Kidney (tissue), 14 donors: ENCODE results near the gene EIF2S2. TPM values are rescaled to one million over a fixed set of nuclear protein-coding genes. Genes with fewer than 3 reads are reported as not detected.

Experiments used
- DNase-seq, 5 donors: peaks; one replicate each; pipeline ENCODE4 v3.0.0-alpha.2; 2013 to 2020
- FAIRE-seq: peaks from 2 replicates; lab custom pipeline; 2012; peaks lifted over from hg19 to GRCh38; lab: Jason Lieb, UNC
- H3K27ac ChIP-seq, 2 donors: one replicate each; pipeline ENCODE4 v1.7.0; 2013; ENCODE audit warnings: low read depth in 2 of 2, low read length in 2 of 2, inconsistent platforms in 1 of 2
- H3K27me3 ChIP-seq: one replicate; pipeline ENCODE4 v1.7.1; 2013; ENCODE audit warnings: low read length, inconsistent platforms; ENCODE audit not compliant: control insufficient read depth, insufficient read depth
- H3K36me3 ChIP-seq, 3 donors: one replicate each; pipeline versions ENCODE4 v1.7.0 to v1.7.1; 2013; ENCODE audit warnings: low read length in 3 of 3, control low read depth in 1 of 3, inconsistent platforms in 1 of 3; ENCODE audit not compliant: insufficient read depth in 3 of 3, control insufficient read depth in 2 of 3
- H3K4me1 ChIP-seq, 3 donors: one replicate each; pipeline versions ENCODE4 v1.7.0 to v1.7.1; 2013; ENCODE audit warnings: low read length in 3 of 3, inconsistent platforms in 1 of 3, low read depth in 1 of 3; ENCODE audit not compliant: control insufficient read depth in 2 of 3, insufficient read depth in 2 of 3
- H3K4me3 ChIP-seq, 3 donors: one replicate each; pipeline versions ENCODE4 v1.7.0 to v1.8.1; 2013; ENCODE audit warnings: low read length in 3 of 3, control low read depth in 1 of 3, inconsistent platforms in 1 of 3
- H3K9ac ChIP-seq, 3 donors: one replicate each; pipeline versions ENCODE4 v1.7.0 to v1.7.1; 2013; ENCODE audit warnings: low read length in 3 of 3, control low read depth in 1 of 3, inconsistent platforms in 1 of 3
- H3K9me3 ChIP-seq, 3 donors: one replicate each; pipeline versions ENCODE4 v1.7.0 to v1.7.1; 2013; ENCODE audit warnings: low read length in 3 of 3, control low read depth in 1 of 3, inconsistent platforms in 1 of 3; ENCODE audit not compliant: control insufficient read depth in 2 of 3, insufficient read depth in 1 of 3
- CTCF ChIP-seq: IDR thresholded peaks from 3 replicates; pipeline ENCODE4 v1.5.1; 2012; ENCODE audit warnings: mild to moderate bottlenecking, moderate library complexity, borderline replicate concordance; ENCODE audit not compliant: insufficient read depth; ENCODE audit errors: extremely low read depth
- intact Hi-C: fragments of 100-400 bp; cut with DNase I; formaldehyde crosslinking; loops from one replicate; pipeline ENCODE4 v1.11.1; 2022
- polyA plus RNA-seq: library from polyadenylated mRNA; stranded (reverse); fragments of 350-450 nt; fragmentation: Illumina TruSeq; extraction: RNeasy Lipid Tissue Mini Kit (QIAGEN cat#74804); gene quantifications from one replicate; pipeline ENCODE4 v1.2.3, GENCODE V29; 2014; ENCODE audit warnings: low read depth, low replicate concordance; ENCODE audit not compliant: insufficient read depth
- total RNA-seq: library from RNA; stranded (reverse); fragmentation: NEBNext Ultra II Directional; extraction: Animal tissue kit (Norgen Biotek cat#: 25700); gene quantifications from one replicate; pipeline ENCODE4 v1.2.1, GENCODE V29; 2021
- donor health status: control.
- donor health status: control.
- donor health status: control.
- donor health status: control.
- donor health status: control.
- donor health status: DM: yes; HTN: yes; CAD: no.
- donor health status: Normal renal cell carcinoma (clear cell type).

The EIF2S2 gene
- total and polyA plus RNA-seq, 2 donors from 2014 or later = 51.2 to 60.3 TPM

GRCh38 chr20:34065260-34065659 lies 46.8 kb downstream of the EIF2S2 start:
- H3K9me3 ChIP-seq = no peaks in the 10 kb centered on the region
- DNase-seq (no peak), FAIRE-seq (no peak)
- H3K9ac ChIP-seq = no peak overlapping the region
- TF ChIP-seq CTCF = no peak
- H3K4me1 ChIP-seq = peaks cover 2 to 19% (median 8%) of the 10 kb centered on the region in 3 donors
- H3K4me3 ChIP-seq = no peak overlapping the region
- H3K27ac ChIP-seq = no peak overlapping the region
- intact Hi-C loops = no loop called here
- H3K36me3 ChIP-seq = peaks cover 0 to 3% (median 0%) of the 10 kb centered on the region in 3 donors
- no peaks in the 10 kb centered on the region for H3K27me3 ChIP-seq

- peaks cover 0 to 15% (median 3%) of the 10 kb centered on the region in 3 donors for H3K4me1 ChIP-seq
- no peak overlapping the region for H3K9ac ChIP-seq
- no peak overlapping the region for H3K4me3 ChIP-seq
- TF ChIP-seq CTCF = no peak
- H3K27ac ChIP-seq = no peak overlapping the region
- peaks cover 0 to 3% (median 0%) of the 10 kb centered on the region in 3 donors for H3K36me3 ChIP-seq
- H3K9me3 ChIP-seq = no peaks in the 10 kb centered on the region
- FAIRE-seq (no peak), DNase-seq (no peak)
- H3K27me3 ChIP-seq = no peaks in the 10 kb centered on the region
- intact Hi-C loops = no loop called here
Measured at GRCh38 chr20:34064286-34064685, 47.8 kb downstream of the EIF2S2 start.

GRCh38 chr20:34062570-34063482 lies 49.2 kb downstream of the EIF2S2 start:
- TF ChIP-seq CTCF = no peak
- Histone ChIP-seq H3K4me3 (no peak overlapping the region), H3K4me1 (peaks cover 0 to 11% (median 0%) of the 10 kb centered on the region in 3 donors), H3K36me3 (peaks cover 0 to 3% (median 0%) of the 10 kb centered on the region in 3 donors), H3K9me3 (no peaks in the 10 kb centered on the region), H3K9ac (no peak overlapping the region), H3K27me3 (no peaks in the 10 kb centered on the region), H3K27ac (no peak overlapping the region)
- intact Hi-C loops = no loop called here
- DNase-seq (no peak), FAIRE-seq (no peak)
